Neuronal stem cell (in vitro differentiated cells): ENCODE results near the gene C19orf73.

Experiments
- DNase-seq: peaks from one replicate; pipeline ENCODE4 v3.0.0-alpha.2; 2013; ENCODE audit warnings: low spot score
- H2AFZ ChIP-seq: one replicate; pipeline ENCODE4 v1.6.1; 2013; ENCODE audit warnings: mild to moderate bottlenecking, low read length, inconsistent platforms
- H2AK5ac ChIP-seq: 2 replicates; pipeline ENCODE4 v1.6.1; 2013; ENCODE audit warnings: low read depth, mild to moderate bottlenecking, inconsistent platforms, low read length, moderate library complexity, mixed read lengths
- H2BK120ac ChIP-seq: 2 replicates; pipeline ENCODE4 v1.6.1; 2013; ENCODE audit warnings: low read depth, mild to moderate bottlenecking, inconsistent platforms, low read length, moderate library complexity, mixed read lengths
- H2BK12ac ChIP-seq: one replicate; pipeline ENCODE4 v1.6.1; 2013; ENCODE audit warnings: low read length, inconsistent platforms
- H2BK15ac ChIP-seq: 2 replicates; pipeline ENCODE4 v1.6.1; 2013; ENCODE audit warnings: mild to moderate bottlenecking, low read length, inconsistent platforms, mixed read lengths
- H2BK5ac ChIP-seq: one replicate; pipeline ENCODE4 v1.6.1; 2013; ENCODE audit warnings: inconsistent platforms, mild to moderate bottlenecking, low read length, moderate library complexity
- H3K14ac ChIP-seq: one replicate; pipeline ENCODE4 v1.6.1; 2013; ENCODE audit warnings: low read length, inconsistent platforms
- H3K18ac ChIP-seq: 2 replicates; pipeline ENCODE4 v1.6.1; 2013; ENCODE audit warnings: low read length, inconsistent platforms
- H3K23ac ChIP-seq: 2 replicates; pipeline ENCODE4 v1.6.1; 2013; ENCODE audit warnings: low read depth, mild to moderate bottlenecking, mixed read lengths, low read length, inconsistent platforms; ENCODE audit not compliant: poor library complexity
- H3K27ac ChIP-seq: replicated peaks from 3 replicates; pipeline ENCODE4 v1.5.1; 2013; ENCODE audit warnings: low read length, inconsistent platforms
- H3K27me3 ChIP-seq, 3 experiments: 2 replicates each; pipeline ENCODE4 v1.6.1; 2013; ENCODE audit warnings: low read length in 3 of 3, mild to moderate bottlenecking in 2 of 3, inconsistent platforms in 1 of 3, low read depth in 1 of 3, mixed read lengths in 1 of 3, moderate library complexity in 1 of 3; ENCODE audit not compliant: control insufficient read depth in 3 of 3, insufficient read depth in 3 of 3
- H3K36me3 ChIP-seq, 2 donors: replicated peaks in 1 of 2; 2 replicates each; pipeline ENCODE4 v1.6.1; 2013; ENCODE audit warnings: low read length in 2 of 2; ENCODE audit not compliant: control insufficient read depth in 2 of 2, insufficient read depth in 2 of 2
- H3K4ac ChIP-seq: 2 replicates; pipeline ENCODE4 v1.6.1; 2013; ENCODE audit warnings: inconsistent platforms, mild to moderate bottlenecking, low read length, moderate library complexity
- H3K4me1 ChIP-seq, 2 donors: 1 replicate in 1 of 2; 2 replicates in 1 of 2; pipeline ENCODE4 v1.6.1; 2013; ENCODE audit warnings: low read length in 2 of 2, low read depth in 1 of 2; ENCODE audit not compliant: control insufficient read depth in 2 of 2, insufficient read depth in 1 of 2
- H3K4me2 ChIP-seq: one replicate; pipeline ENCODE4 v1.6.1; 2013; ENCODE audit warnings: mild to moderate bottlenecking, low read length, inconsistent platforms; ENCODE audit not compliant: insufficient read depth, poor library complexity, severe bottlenecking
- H3K4me3 ChIP-seq, 2 donors: 2 replicates each; pipeline ENCODE4 v1.5.1; 2013; ENCODE audit warnings: low read length in 2 of 2, mild to moderate bottlenecking in 2 of 2, inconsistent platforms in 1 of 2, moderate library complexity in 1 of 2
- H3K79me1 ChIP-seq: one replicate; pipeline ENCODE4 v1.6.1; 2013; ENCODE audit warnings: low read depth, mild to moderate bottlenecking, inconsistent platforms, low read length, moderate library complexity
- H3K9ac ChIP-seq: one replicate; pipeline ENCODE4 v1.6.1; 2013; ENCODE audit warnings: mild to moderate bottlenecking, low read depth, low read length, inconsistent platforms; ENCODE audit not compliant: poor library complexity
- H3K9me3 ChIP-seq, 2 donors: replicated peaks in 1 of 2; 2 replicates each; pipeline versions ENCODE3 to v1.6.1; 2013; ENCODE audit warnings: low read length in 2 of 2, mild to moderate bottlenecking in 2 of 2, inconsistent platforms in 1 of 2, low read depth in 1 of 2, mixed read lengths in 1 of 2, moderate library complexity in 1 of 2; ENCODE audit not compliant: control insufficient read depth in 2 of 2, insufficient read depth in 1 of 2
- H4K8ac ChIP-seq: one replicate; pipeline ENCODE4 v1.6.1; 2013; ENCODE audit warnings: low read depth, mild to moderate bottlenecking, inconsistent platforms, low read length, moderate library complexity
- H4K91ac ChIP-seq: one replicate; pipeline ENCODE4 v1.6.1; 2013; ENCODE audit warnings: low read length, low read depth, mild to moderate bottlenecking, inconsistent platforms; ENCODE audit not compliant: poor library complexity
- WGBS, 2 donors: extraction: QIAGEN DNeasy Blood & Tissue Kit; methylation state at CpG; one replicate each; pipeline ENCODE4 v1.1.7; 2013; ENCODE audit warnings: missing lambda C conversion rate in 2 of 2, mixed read lengths in 1 of 2; ENCODE audit not compliant: insufficient read length in 2 of 2, insufficient replicate concordance in 1 of 2; ENCODE audit errors: extremely low coverage in 2 of 2; 5-methylcytosine and 5-hydroxymethylcytosine counted together

The C19orf73 gene

GRCh38 chr19:49154279-49154678 lies 35.3 kb upstream of the C19orf73 start:
- no peak overlapping the region for H3K4me3 ChIP-seq
- H2BK5ac ChIP-seq: no peak overlapping the region
- peak overlapping the region; percentile 4 for H3K14ac ChIP-seq
- H4K91ac ChIP-seq: no peak overlapping the region
- peak overlapping the region; percentile 3 for H3K23ac ChIP-seq
- no peak overlapping the region for H3K9ac ChIP-seq
- no peak overlapping the region for H2BK120ac ChIP-seq
- H2AK5ac ChIP-seq: no peak overlapping the region
- H2BK12ac ChIP-seq: peak overlapping the region; percentile 44
- DNase-seq: no peak
- H2BK15ac ChIP-seq: no peak overlapping the region
- H3K27ac ChIP-seq: no peak overlapping the region
- peaks cover 0 to 26% (median 0%) of the 10 kb centered on the region in 3 experiments for H3K27me3 ChIP-seq
- no peak overlapping the region for H2AFZ ChIP-seq
- H3K36me3 ChIP-seq: peaks cover 0 to 2% of the 10 kb centered on the region in 2 donors
- H3K9me3 ChIP-seq: peaks cover 0 to 2% of the 10 kb centered on the region in 2 donors
- WGBS, 2 donors: no CpG with 5 or more reads among the region's 6 CpGs
- no peak overlapping the region for H3K4me2 ChIP-seq
- H3K4me1 ChIP-seq: peaks cover 20 to 21% of the 10 kb centered on the region in 2 donors
- no peak overlapping the region for H3K18ac ChIP-seq
- peak overlapping the region; percentile 31 for H3K4ac ChIP-seq
- no peak overlapping the region for H4K8ac ChIP-seq
- no peaks in the 10 kb centered on the region for H3K79me1 ChIP-seq

- peaks cover 0 to 25% (median 0%) of the 10 kb centered on the region in 3 experiments for H3K27me3 ChIP-seq
- H2BK120ac ChIP-seq: no peak overlapping the region
- DNase-seq: no peak
- no peak overlapping the region for H2BK5ac ChIP-seq
- H2AK5ac ChIP-seq: peak overlapping the region; percentile 30
- H3K9ac ChIP-seq: no peak overlapping the region
- no peak overlapping the region for H3K27ac ChIP-seq
- H3K36me3 ChIP-seq: no peaks in the 10 kb centered on the region
- H2BK15ac ChIP-seq: peak overlapping the region; percentile 94
- WGBS, 2 donors: no CpG with 5 or more reads among the region's 10 CpGs
- no peak overlapping the region for H3K4me2 ChIP-seq
- no peaks in the 10 kb centered on the region for H3K79me1 ChIP-seq
- H3K4me3 ChIP-seq: no peak overlapping the region
- no peak overlapping the region for H2AFZ ChIP-seq
- H3K4ac ChIP-seq: no peak overlapping the region
- no peak overlapping the region for H3K14ac ChIP-seq
- H3K9me3 ChIP-seq: peaks cover 0 to 2% of the 10 kb centered on the region in 2 donors
- H3K18ac ChIP-seq: peak overlapping the region; percentile 53
- H4K8ac ChIP-seq: no peak overlapping the region
- peaks cover 25% of the 10 kb centered on the region in 2 donors for H3K4me1 ChIP-seq
- no peak overlapping the region for H4K91ac ChIP-seq
- H2BK12ac ChIP-seq: no peak overlapping the region
- H3K23ac ChIP-seq: peak overlapping the region; percentile 90
Measured at GRCh38 chr19:49153167-49153809, 34.3 kb upstream of the C19orf73 start.

- H2BK15ac ChIP-seq: peak overlapping the region; percentile 45
- no peak overlapping the region for H2BK5ac ChIP-seq
- no peak overlapping the region for H3K4ac ChIP-seq
- no peak overlapping the region for H4K91ac ChIP-seq
- no peaks in the 10 kb centered on the region for H3K36me3 ChIP-seq
- no peak overlapping the region for H3K4me3 ChIP-seq
- H3K23ac ChIP-seq: no peak overlapping the region
- no peak overlapping the region for H2BK12ac ChIP-seq
- H2AFZ ChIP-seq: no peak overlapping the region
- no CpG with 5 or more reads among the region's 10 CpGs for WGBS, 2 donors
- peak overlapping the region; percentile 36 for H3K9ac ChIP-seq
- no peak overlapping the region for H3K18ac ChIP-seq
- H3K9me3 ChIP-seq: peaks cover 0 to 2% of the 10 kb centered on the region in 2 donors
- H3K79me1 ChIP-seq: no peaks in the 10 kb centered on the region
- no peak for DNase-seq
- no peak overlapping the region for H3K27ac ChIP-seq
- H3K4me1 ChIP-seq: peaks cover 21 to 22% of the 10 kb centered on the region in 2 donors
- H3K4me2 ChIP-seq: no peak overlapping the region
- no peak overlapping the region for H3K14ac ChIP-seq
- no peak overlapping the region for H4K8ac ChIP-seq
- peaks cover 0 to 21% (median 0%) of the 10 kb centered on the region in 3 experiments for H3K27me3 ChIP-seq
- H2AK5ac ChIP-seq: peak overlapping the region; percentile 22
- H2BK120ac ChIP-seq: no peak overlapping the region
Measured at GRCh38 chr19:49152119-49152550, 33.2 kb upstream of the C19orf73 start.

GRCh38 chr19:49151267-49152118 lies 32.5 kb upstream of the C19orf73 start:
- H3K4me2 ChIP-seq: peak overlapping the region; percentile 98
- H3K23ac ChIP-seq: no peak overlapping the region
- peaks cover 0 to 20% (median 0%) of the 10 kb centered on the region in 3 experiments for H3K27me3 ChIP-seq
- peak overlapping the region; percentile 45 for H2BK15ac ChIP-seq
- peak overlapping the region; percentile 36 for H3K9ac ChIP-seq
- H3K27ac ChIP-seq: no peak overlapping the region
- no peak overlapping the region for H2BK5ac ChIP-seq
- H4K91ac ChIP-seq: no peak overlapping the region
- no peak overlapping the region for H2BK12ac ChIP-seq
- no peaks in the 10 kb centered on the region for H3K79me1 ChIP-seq
- no peak overlapping the region for H3K4ac ChIP-seq
- H3K4me1 ChIP-seq: peaks cover 22 to 25% of the 10 kb centered on the region in 2 donors
- WGBS, 2 donors: no CpG with 5 or more reads among the region's 45 CpGs
- H3K18ac ChIP-seq: no peak overlapping the region
- H2AK5ac ChIP-seq: peak overlapping the region; percentile 57
- no peak overlapping the region for H3K14ac ChIP-seq
- H4K8ac ChIP-seq: no peak overlapping the region
- H2BK120ac ChIP-seq: no peak overlapping the region
- DNase-seq: no peak
- H3K9me3 ChIP-seq: peaks cover 0 to 2% of the 10 kb centered on the region in 2 donors
- H2AFZ ChIP-seq: no peak overlapping the region
- H3K4me3 ChIP-seq: peak overlapping the region in 1 of 2 donors; percentile 81
- no peaks in the 10 kb centered on the region for H3K36me3 ChIP-seq
